Spinal cord (tissue), 10 donors: Measurements from ENCODE around the gene NNAT. TPM values are rescaled to one million over a fixed set of nuclear protein-coding genes. Genes with fewer than 3 reads are reported as not detected.

Source experiments
- DNase-seq, 6 donors: peaks; one replicate each; pipeline versions ENCODE4 v3.0.0 to v3.0.0-alpha.2; 2013 to 2015; ENCODE audit warnings: low spot score in 6 of 6, low read depth in 4 of 6
- H3K27ac ChIP-seq: one replicate; pipeline ENCODE4 v1.5.1; 2013; ENCODE audit warnings: low read depth, low read length, control low read depth
- H3K27me3 ChIP-seq: one replicate; pipeline ENCODE4 v1.6.1; 2013; ENCODE audit warnings: low read length; ENCODE audit not compliant: control insufficient read depth, insufficient read depth
- H3K36me3 ChIP-seq: one replicate; pipeline ENCODE4 v1.6.1; 2013; ENCODE audit warnings: low read length; ENCODE audit not compliant: control insufficient read depth, insufficient read depth
- H3K4me1 ChIP-seq: one replicate; pipeline ENCODE4 v1.6.1; 2013; ENCODE audit warnings: low read length; ENCODE audit not compliant: control insufficient read depth, insufficient read depth
- H3K4me3 ChIP-seq: one replicate; pipeline ENCODE4 v1.5.1; 2013; ENCODE audit warnings: low read depth, low read length, control low read depth
- H3K9me3 ChIP-seq: one replicate; pipeline ENCODE4 v1.6.1; 2013; ENCODE audit warnings: low read length; ENCODE audit not compliant: control insufficient read depth, insufficient read depth
- WGBS: methylation state at CpG from one replicate; pipeline ENCODE4 v1.1.5; 2013; ENCODE audit warnings: missing lambda C conversion rate; ENCODE audit not compliant: insufficient coverage; 5-methylcytosine and 5-hydroxymethylcytosine counted together
- polyA plus RNA-seq, 2 donors: library from polyadenylated mRNA; unstranded; fragments of 120-200 nt; gene quantifications; one replicate each; pipeline ENCODE4 v1.2.1, GENCODE V29; 2013; ENCODE audit not compliant: insufficient read length in 2 of 2
- total RNA-seq, 2 donors: library from RNA; depleted of rRNA in 1 of 2; stranded (reverse); fragments of 120-200 nt in 1 of 2; fragments of >200 nt in 1 of 2; gene quantifications; one replicate each; pipeline versions ENCODE4 v1.2.3 to v1.2.4, GENCODE V29; 2013 to 2014
- donor health status: healthy.

NNAT gene
- total and polyA plus RNA-seq, 4 donors: 220 to 1,965 (median 1,370) TPM

- H3K27ac ChIP-seq: peak within 1 kb of the TSS; percentile 96
- H3K36me3 ChIP-seq: peaks cover 13% of the 10 kb centered on the region
- no peaks in the 10 kb centered on the region for H3K27me3 ChIP-seq
- peaks cover 40% of the 10 kb centered on the region for H3K4me1 ChIP-seq
- 0% methylated on average over 62 of the region's 62 CpGs for WGBS
- DNase-seq: peak; percentile 78 to 97 (median 90)
- H3K4me3 ChIP-seq: peak within 1 kb of the TSS; percentile 97
- no peaks in the 10 kb centered on the region for H3K9me3 ChIP-seq
Measured at GRCh38 chr20:37527638-37528445, 6.8 kb downstream of the NNAT start, which contains the start of gene BLCAP. BLCAP (minus strand) TSS chr20:37527876; CDS start chr20:37519174, 8,702 bp downstream.

DNA sequence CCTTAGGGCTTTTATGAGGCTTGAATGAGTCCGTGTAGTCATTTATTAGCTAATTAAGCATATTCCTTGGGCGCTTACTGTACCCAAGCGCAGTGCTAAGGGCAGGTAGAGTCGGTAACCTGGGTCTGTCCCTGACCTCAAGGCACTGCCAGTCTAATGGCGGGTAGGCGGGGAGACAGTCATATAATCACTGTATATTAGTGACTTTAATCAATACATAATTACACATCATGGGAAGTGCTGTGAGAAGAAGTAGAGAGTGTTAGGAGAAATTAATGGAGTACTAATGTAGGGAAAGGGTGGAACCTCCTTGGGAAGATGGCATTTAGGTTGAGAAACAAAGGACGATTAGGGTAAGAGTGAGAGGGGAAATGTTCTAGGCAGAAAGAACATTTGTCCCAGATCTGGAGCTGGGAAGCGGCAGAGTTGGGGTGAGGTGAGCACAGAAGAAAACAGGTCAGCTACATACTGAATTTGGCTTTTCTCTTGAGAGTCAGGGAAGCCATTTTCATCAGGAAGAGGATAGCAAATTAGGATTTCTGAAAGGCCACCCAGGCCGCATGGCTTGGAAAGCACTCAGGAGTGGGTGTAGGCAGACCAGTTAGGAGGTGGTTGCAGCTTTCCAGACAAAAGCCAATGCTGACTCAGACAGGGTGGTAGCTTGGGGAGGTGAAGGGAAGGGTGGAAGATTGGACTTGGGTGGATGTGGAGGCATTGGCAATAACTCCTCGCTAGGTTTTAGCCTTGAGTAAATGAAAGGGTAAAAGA lies 7.6 kb downstream of the NNAT start:
- WGBS: 86% methylated on average over 4 of the region's 10 CpGs
- Histone ChIP-seq H3K4me1 (peaks cover 36% of the 10 kb centered on the region), H3K27me3 (no peaks in the 10 kb centered on the region), H3K27ac (peak overlapping the region; percentile 96), H3K9me3 (no peaks in the 10 kb centered on the region), H3K36me3 (peaks cover 9% of the 10 kb centered on the region), H3K4me3 (peak overlapping the region; percentile 97)
- no peak for DNase-seq

DNA sequence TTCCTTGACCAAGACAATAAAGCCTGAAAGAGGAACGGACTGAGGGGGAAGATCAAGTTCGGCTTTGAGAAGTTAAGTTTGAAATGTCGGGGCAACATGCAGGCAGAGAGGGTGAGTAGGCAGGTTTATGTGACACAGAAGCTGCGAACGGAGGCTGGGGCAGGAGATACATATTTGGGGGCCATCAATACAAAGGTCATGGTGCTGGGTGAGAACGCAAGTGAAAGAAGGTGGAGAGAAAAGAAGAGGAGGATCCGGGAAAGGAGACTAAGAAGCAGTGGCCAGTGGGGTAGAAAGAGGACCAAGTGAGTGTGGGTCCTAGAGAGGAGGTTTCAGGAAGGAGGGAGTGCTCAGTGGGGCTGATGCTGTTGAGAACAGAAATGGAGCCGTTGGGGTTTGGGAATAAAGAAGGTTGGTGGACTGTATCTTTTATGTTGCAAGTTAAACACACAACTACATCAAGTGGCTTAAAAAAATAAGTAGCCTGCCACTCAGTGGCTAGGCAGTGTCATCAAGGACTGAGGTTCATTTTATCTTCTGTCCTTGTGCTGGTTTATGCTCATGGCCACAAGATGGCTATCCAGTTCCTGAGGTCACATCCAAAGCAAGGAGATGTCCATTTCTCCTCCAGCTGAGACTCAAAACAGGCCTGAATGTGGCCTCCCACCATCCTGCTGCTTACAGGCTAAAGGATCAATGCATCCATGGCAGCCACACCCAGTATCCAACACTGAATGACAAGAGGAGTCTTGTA lies 8.3 kb downstream of the NNAT start:
- H3K9me3 ChIP-seq: no peaks in the 10 kb centered on the region
- peaks cover 33% of the 10 kb centered on the region for H3K4me1 ChIP-seq
- H3K4me3 ChIP-seq: no peak overlapping the region
- WGBS: 78% methylated on average over 7 of the region's 8 CpGs
- no peak overlapping the region for H3K27ac ChIP-seq
- H3K27me3 ChIP-seq: no peaks in the 10 kb centered on the region
- peak in 1 of 6 donors; percentile 43 for DNase-seq
- peaks cover 6% of the 10 kb centered on the region for H3K36me3 ChIP-seq

GRCh38 chr20:37529968-37530600 lies 9.0 kb downstream of the NNAT start:
- no peak for DNase-seq
- WGBS: 92% methylated on average over 5 of the region's 10 CpGs

GRCh38 chr20:37530696-37531095 lies 9.6 kb downstream of the NNAT start:
- no CpG with 5 or more reads among the region's 2 CpGs for WGBS
- H3K9me3 ChIP-seq: no peaks in the 10 kb centered on the region
- H3K4me1 ChIP-seq: peaks cover 24% of the 10 kb centered on the region

More at GRCh38 chr20:37529968-37530600, 9.0 kb downstream of the NNAT start:
- Histone ChIP-seq H3K4me3 (no peak overlapping the region), H3K27me3 (no peaks in the 10 kb centered on the region), H3K4me1 (peaks cover 29% of the 10 kb centered on the region), H3K27ac (no peak overlapping the region), H3K9me3 (no peaks in the 10 kb centered on the region), H3K36me3 (peaks cover 4% of the 10 kb centered on the region)

GRCh38 chr20:37531856-37532255 lies 10.8 kb downstream of the NNAT start:
- Histone ChIP-seq H3K4me3 (no peak overlapping the region), H3K36me3 (no peaks in the 10 kb centered on the region), H3K27me3 (no peaks in the 10 kb centered on the region), H3K27ac (no peak overlapping the region), H3K9me3 (no peaks in the 10 kb centered on the region), H3K4me1 (peaks cover 14% of the 10 kb centered on the region)
- DNase-seq: no peak
- WGBS: 91% methylated on average over 3 of the region's 3 CpGs

More at GRCh38 chr20:37530696-37531095, 9.6 kb downstream of the NNAT start:
- no peak for DNase-seq
- Histone ChIP-seq H3K4me3 (no peak overlapping the region), H3K36me3 (no peaks in the 10 kb centered on the region), H3K27me3 (no peaks in the 10 kb centered on the region), H3K27ac (no peak overlapping the region)

- Histone ChIP-seq H3K4me3 (no peak overlapping the region), H3K27me3 (no peaks in the 10 kb centered on the region), H3K9me3 (no peaks in the 10 kb centered on the region), H3K27ac (no peak overlapping the region), H3K4me1 (peaks cover 11% of the 10 kb centered on the region), H3K36me3 (no peaks in the 10 kb centered on the region)
- WGBS: no CpG with 5 or more reads among the region's 2 CpGs
- DNase-seq: no peak
Measured at GRCh38 chr20:37533154-37533715, 12.2 kb downstream of the NNAT start.

DNA sequence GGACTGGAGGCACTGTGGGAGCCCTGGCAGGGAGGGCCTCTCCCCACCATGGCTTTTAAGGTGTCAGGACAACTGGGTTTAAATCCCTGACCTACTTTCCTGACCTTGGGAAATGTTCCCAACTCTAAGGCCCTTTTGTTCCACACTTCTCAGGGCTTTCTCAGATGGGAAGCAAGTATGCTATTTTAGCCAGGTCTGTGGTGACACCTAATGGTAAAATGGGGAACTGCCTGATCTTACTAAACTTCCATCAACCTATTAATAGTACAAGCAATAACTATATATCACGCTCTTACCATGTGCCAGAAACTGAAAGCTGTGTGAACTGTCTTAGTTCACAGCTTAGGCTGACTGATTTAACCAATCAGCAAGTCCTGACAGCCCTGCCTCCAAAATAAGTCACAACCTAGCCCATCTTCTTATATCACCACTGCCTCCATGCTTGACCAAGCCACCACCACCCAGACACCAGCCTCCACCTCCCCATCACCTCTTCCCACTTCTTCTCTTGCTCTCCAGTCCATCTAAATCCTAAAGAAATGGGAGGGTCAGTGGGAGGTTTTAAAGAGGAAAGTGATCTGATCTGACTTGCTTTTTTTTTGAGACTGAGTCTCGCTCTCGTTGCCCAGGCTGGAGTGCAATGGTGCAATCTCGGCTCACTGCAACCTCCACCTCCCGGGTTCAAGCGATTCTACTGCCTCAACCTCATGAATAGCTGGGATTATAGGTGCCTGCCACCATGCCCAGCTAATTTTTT lies 13.5 kb downstream of the NNAT start:
- 79% methylated on average over 6 of the region's 6 CpGs for WGBS
- Histone ChIP-seq H3K27me3 (no peaks in the 10 kb centered on the region), H3K4me3 (no peak overlapping the region), H3K27ac (peak overlapping the region; percentile 12), H3K4me1 (peaks cover 3% of the 10 kb centered on the region), H3K9me3 (no peaks in the 10 kb centered on the region), H3K36me3 (no peaks in the 10 kb centered on the region)
- DNase-seq: peak in 5 of 6 donors; percentile 79 to 97 (median 82)
